Fibroblast of lung (primary cell): Measurements from ENCODE around the gene DENND4A. TPM values are rescaled to one million over a fixed set of nuclear protein-coding genes. Genes with fewer than 3 reads are reported as not detected.

Experiments used
- DNase-seq, 2 donors: peaks; one replicate each; pipeline versions ENCODE4 v3.0.0 to v3.0.0-alpha.2; 2010; ENCODE audit warnings: low read depth in 2 of 2
- H2AFZ ChIP-seq: 2 replicates; pipeline ENCODE4 v1.5.1; 2012; ENCODE audit warnings: low read length, control low read depth, inconsistent platforms
- H3K27ac ChIP-seq: 2 replicates; pipeline ENCODE4 v1.5.1; 2011; ENCODE audit warnings: low read length, control low read depth; ENCODE audit not compliant: insufficient read depth
- H3K27me3 ChIP-seq: 2 replicates; pipeline ENCODE4 v1.5.1; 2011; ENCODE audit warnings: mild to moderate bottlenecking, low read length; ENCODE audit not compliant: control insufficient read depth, insufficient read depth
- H3K36me3 ChIP-seq: 2 replicates; pipeline ENCODE4 v1.5.1; 2011; ENCODE audit warnings: low read length; ENCODE audit not compliant: control insufficient read depth, insufficient read depth
- H3K4me1 ChIP-seq: 2 replicates; pipeline ENCODE4 v1.5.1; 2011; ENCODE audit warnings: low read length; ENCODE audit not compliant: control insufficient read depth, insufficient read depth; ENCODE audit errors: extremely low read depth
- H3K4me2 ChIP-seq: 2 replicates; pipeline ENCODE4 v1.5.1; 2011; ENCODE audit warnings: low read length, control low read depth; ENCODE audit not compliant: insufficient read depth; ENCODE audit errors: extremely low read depth
- H3K4me3 ChIP-seq, 4 experiments: fragments of 200-600 bp in 1 of 4; sonication (generic) in 1 of 4; replicated peaks in 1 of 4; 2 replicates each; pipeline ENCODE4 v1.5.1; 2011 to 2016; ENCODE audit warnings: low read length in 4 of 4, low read depth in 3 of 4, mild to moderate bottlenecking in 3 of 4, control low read depth in 2 of 4, inconsistent platforms in 1 of 4, mixed read lengths in 1 of 4; ENCODE audit not compliant: insufficient read depth in 1 of 4; ENCODE audit errors: control extremely low read depth in 1 of 4
- H3K79me2 ChIP-seq: 2 replicates; pipeline ENCODE4 v1.5.1; 2012; ENCODE audit warnings: mild to moderate bottlenecking, low read length, inconsistent platforms; ENCODE audit not compliant: control insufficient read depth, insufficient read depth
- H3K9ac ChIP-seq: 2 replicates; pipeline ENCODE4 v1.5.1; 2011; ENCODE audit warnings: mild to moderate bottlenecking, low read length, control low read depth; ENCODE audit not compliant: insufficient read depth
- H3K9me3 ChIP-seq: 2 replicates; pipeline ENCODE4 v1.5.1; 2012; ENCODE audit warnings: low read depth, low read length; ENCODE audit not compliant: control insufficient read depth, insufficient read depth
- H4K20me1 ChIP-seq: 2 replicates; pipeline ENCODE4 v1.5.1; 2011; ENCODE audit warnings: low read length; ENCODE audit not compliant: control insufficient read depth, insufficient read depth; ENCODE audit errors: extremely low read depth
- EZH2 ChIP-seq: IDR thresholded peaks from 2 replicates; pipeline ENCODE4 v1.5.1; 2012; ENCODE audit warnings: low read length, control low read depth, mild to moderate bottlenecking; ENCODE audit errors: missing control alignments
- polyA plus RNA-seq, 2 donors: library from polyadenylated mRNA; depleted of rRNA in 1 of 2; stranded (reverse) in 1 of 2; unstranded in 1 of 2; fragments of >200 nt; gene quantifications; 2 replicates each; pipeline ENCODE4 v1.2.1, GENCODE V29; 2011 to 2012; ENCODE audit warnings: missing spikeins in 1 of 2
- total RNA-seq: library from RNA; depleted of rRNA; stranded (reverse); fragments of >200 nt; gene quantifications from 2 replicates; pipeline ENCODE4 v1.2.1, GENCODE V29; 2014
- TF ChIP-seq, protein P1 (sequence below), 2 donors: IDR thresholded peaks in 1 of 2; conservative IDR thresholded peaks in 1 of 2; 1 replicate in 1 of 2; 2 replicates in 1 of 2; pipeline ENCODE4 v1.5.1; 2011 to 2012; ENCODE audit warnings: low read length in 2 of 2, control low read depth in 1 of 2, inconsistent platforms in 1 of 2, low read depth in 1 of 2, mild to moderate bottlenecking in 1 of 2

Gene DENND4A
- total and polyA plus RNA-seq, 2 donors (not counting 1 experiment from before 2014, with no cell fraction given): 16.7 to 30.6 TPM

GRCh38 chr15:65747265-65747664, 44.8 kb downstream of the DENND4A start:
- Histone ChIP-seq H3K9ac (no peak overlapping the region), H4K20me1 (no peaks in the 10 kb centered on the region), H3K27ac (no peak overlapping the region), H3K36me3 (peaks cover 1% of the 10 kb centered on the region), H3K9me3 (no peaks in the 10 kb centered on the region), H2AFZ (no peak overlapping the region), H3K4me2 (no peak overlapping the region), H3K27me3 (no peaks in the 10 kb centered on the region), H3K79me2 (no peaks in the 10 kb centered on the region), H3K4me3 (no peak overlapping the region), H3K4me1 (no peaks in the 10 kb centered on the region)
- no peak for TF ChIP-seq EZH2
- TF ChIP-seq, protein P1, sequence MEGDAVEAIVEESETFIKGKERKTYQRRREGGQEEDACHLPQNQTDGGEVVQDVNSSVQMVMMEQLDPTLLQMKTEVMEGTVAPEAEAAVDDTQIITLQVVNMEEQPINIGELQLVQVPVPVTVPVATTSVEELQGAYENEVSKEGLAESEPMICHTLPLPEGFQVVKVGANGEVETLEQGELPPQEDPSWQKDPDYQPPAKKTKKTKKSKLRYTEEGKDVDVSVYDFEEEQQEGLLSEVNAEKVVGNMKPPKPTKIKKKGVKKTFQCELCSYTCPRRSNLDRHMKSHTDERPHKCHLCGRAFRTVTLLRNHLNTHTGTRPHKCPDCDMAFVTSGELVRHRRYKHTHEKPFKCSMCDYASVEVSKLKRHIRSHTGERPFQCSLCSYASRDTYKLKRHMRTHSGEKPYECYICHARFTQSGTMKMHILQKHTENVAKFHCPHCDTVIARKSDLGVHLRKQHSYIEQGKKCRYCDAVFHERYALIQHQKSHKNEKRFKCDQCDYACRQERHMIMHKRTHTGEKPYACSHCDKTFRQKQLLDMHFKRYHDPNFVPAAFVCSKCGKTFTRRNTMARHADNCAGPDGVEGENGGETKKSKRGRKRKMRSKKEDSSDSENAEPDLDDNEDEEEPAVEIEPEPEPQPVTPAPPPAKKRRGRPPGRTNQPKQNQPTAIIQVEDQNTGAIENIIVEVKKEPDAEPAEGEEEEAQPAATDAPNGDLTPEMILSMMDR (conservative IDR thresholded peaks at IDR 0.05 in 1 of 2, IDR thresholded peaks at IDR 0.05 in 1 of 2; ENCODE audit: low read depth in 1 of 2, low read length in 2 of 2): no peak
- DNase-seq: no peak

DNA sequence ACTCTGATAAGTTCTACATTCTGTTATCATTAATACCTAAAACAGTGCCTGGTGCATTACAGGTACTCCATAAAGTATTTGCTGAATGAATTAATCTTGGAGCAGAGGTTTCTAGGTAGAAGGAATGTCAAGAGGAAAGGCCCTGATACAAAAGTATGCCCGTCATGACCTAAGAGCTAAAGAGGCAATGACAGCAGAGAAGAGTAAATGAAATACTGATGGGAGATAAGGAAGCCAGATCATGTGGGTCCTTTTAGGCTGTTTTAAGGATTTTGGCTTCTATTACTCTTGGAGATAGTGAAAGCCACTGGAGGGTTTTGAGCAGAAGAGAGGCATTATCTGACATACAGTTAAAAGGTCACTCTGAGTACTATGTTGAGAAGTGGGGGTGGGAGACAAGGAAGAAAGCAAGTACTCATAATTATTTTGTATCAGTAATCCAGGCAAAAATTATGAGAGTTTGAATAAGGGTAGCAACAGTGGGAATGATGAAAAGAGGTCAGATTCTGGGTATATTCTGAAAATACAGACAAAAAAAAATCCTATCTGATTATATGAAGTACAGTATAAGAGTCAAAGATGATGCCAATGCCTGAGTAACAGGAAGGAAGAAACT, 48.3 kb downstream of the DENND4A start:
- TF ChIP-seq, protein P1 (conservative IDR thresholded peaks at IDR 0.05 in 1 of 2, IDR thresholded peaks at IDR 0.05 in 1 of 2; ENCODE audit: low read depth in 1 of 2, low read length in 2 of 2): no peak
- no peak for TF ChIP-seq EZH2
- Histone ChIP-seq H3K27ac (no peak overlapping the region), H3K9ac (no peak overlapping the region), H3K79me2 (no peaks in the 10 kb centered on the region), H3K4me3 (no peak overlapping the region), H4K20me1 (no peaks in the 10 kb centered on the region), H2AFZ (no peak overlapping the region), H3K36me3 (no peaks in the 10 kb centered on the region), H3K9me3 (no peaks in the 10 kb centered on the region), H3K27me3 (no peaks in the 10 kb centered on the region), H3K4me1 (no peaks in the 10 kb centered on the region), H3K4me2 (no peak overlapping the region)
- no peak for DNase-seq

- Histone ChIP-seq H3K4me2 (no peak overlapping the region), H3K4me3 (no peak overlapping the region), H3K27me3 (no peaks in the 10 kb centered on the region), H3K36me3 (no peaks in the 10 kb centered on the region), H3K4me1 (no peaks in the 10 kb centered on the region), H3K9ac (no peak overlapping the region), H2AFZ (no peak overlapping the region), H3K27ac (no peak overlapping the region), H4K20me1 (no peaks in the 10 kb centered on the region), H3K9me3 (no peaks in the 10 kb centered on the region), H3K79me2 (no peaks in the 10 kb centered on the region)
- TF ChIP-seq EZH2: no peak
- TF ChIP-seq, protein P1 (conservative IDR thresholded peaks at IDR 0.05 in 1 of 2, IDR thresholded peaks at IDR 0.05 in 1 of 2; ENCODE audit: low read depth in 1 of 2, low read length in 2 of 2): no peak
- no peak for DNase-seq
These were observed 51.9 kb downstream of the DENND4A start for GRCh38 chr15:65740148-65740547.
